Measurements from ENCODE around the gene CAPN3. TPM values are rescaled to one million over a fixed set of nuclear protein-coding genes. Genes with fewer than 3 reads are reported as not detected.

The CAPN3 gene
- total RNA-seq, 4 donors from 2014 or later, result 0.29 to 17.4 (median 9.4) TPM

- Histone ChIP-seq H3K4me3 (no peak overlapping the region), H3K27me3 (no peaks in the 10 kb centered on the region), H3K9me3 (no peaks in the 10 kb centered on the region), H3K27ac (no peak overlapping the region), H3K4me1 (no peaks in the 10 kb centered on the region), H3K36me3 (no peaks in the 10 kb centered on the region)
- DNase-seq, result no peak
- TF ChIP-seq POLR2A (IDR thresholded peaks at IDR 0.05), result no peak
- intact Hi-C loops (cut with DNase I; ENCODE audit: low total_unique reads), result no loop called here
Measured at GRCh38 chr15:42374810-42375209, 15.5 kb downstream of the CAPN3 start.

DNA sequence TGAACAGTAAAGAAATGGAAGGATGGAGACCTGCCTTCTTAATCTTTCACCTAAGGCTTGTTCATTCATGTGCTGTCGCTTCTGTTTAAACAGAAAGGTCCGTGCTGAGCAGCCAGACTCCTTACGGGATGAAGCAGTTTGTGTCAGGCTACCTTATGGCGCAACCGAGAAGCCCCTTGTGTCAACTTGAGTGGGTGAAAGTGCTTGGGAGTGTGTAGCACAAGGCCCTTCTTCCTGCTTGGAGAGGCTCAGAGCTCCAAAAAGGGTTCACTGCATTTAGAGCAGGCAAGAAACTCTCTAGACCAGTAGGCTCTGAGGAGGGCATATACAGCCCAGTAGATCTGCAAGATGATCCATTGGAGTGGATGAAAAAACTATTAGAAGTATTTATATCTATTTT lies 16.0 kb downstream of the CAPN3 start:
- Histone ChIP-seq H3K36me3 (no peaks in the 10 kb centered on the region), H3K9me3 (no peaks in the 10 kb centered on the region), H3K27ac (no peak overlapping the region), H3K27me3 (no peaks in the 10 kb centered on the region), H3K4me1 (no peaks in the 10 kb centered on the region), H3K4me3 (no peak overlapping the region)
- TF ChIP-seq POLR2A (IDR thresholded peaks at IDR 0.05), result no peak
- TF ChIP-seq, protein P1, sequence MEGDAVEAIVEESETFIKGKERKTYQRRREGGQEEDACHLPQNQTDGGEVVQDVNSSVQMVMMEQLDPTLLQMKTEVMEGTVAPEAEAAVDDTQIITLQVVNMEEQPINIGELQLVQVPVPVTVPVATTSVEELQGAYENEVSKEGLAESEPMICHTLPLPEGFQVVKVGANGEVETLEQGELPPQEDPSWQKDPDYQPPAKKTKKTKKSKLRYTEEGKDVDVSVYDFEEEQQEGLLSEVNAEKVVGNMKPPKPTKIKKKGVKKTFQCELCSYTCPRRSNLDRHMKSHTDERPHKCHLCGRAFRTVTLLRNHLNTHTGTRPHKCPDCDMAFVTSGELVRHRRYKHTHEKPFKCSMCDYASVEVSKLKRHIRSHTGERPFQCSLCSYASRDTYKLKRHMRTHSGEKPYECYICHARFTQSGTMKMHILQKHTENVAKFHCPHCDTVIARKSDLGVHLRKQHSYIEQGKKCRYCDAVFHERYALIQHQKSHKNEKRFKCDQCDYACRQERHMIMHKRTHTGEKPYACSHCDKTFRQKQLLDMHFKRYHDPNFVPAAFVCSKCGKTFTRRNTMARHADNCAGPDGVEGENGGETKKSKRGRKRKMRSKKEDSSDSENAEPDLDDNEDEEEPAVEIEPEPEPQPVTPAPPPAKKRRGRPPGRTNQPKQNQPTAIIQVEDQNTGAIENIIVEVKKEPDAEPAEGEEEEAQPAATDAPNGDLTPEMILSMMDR (IDR thresholded peaks at IDR 0.05), result no peak
- no peak for DNase-seq
- intact Hi-C loops (cut with DNase I; ENCODE audit: low total_unique reads), result no loop called here

DNA sequence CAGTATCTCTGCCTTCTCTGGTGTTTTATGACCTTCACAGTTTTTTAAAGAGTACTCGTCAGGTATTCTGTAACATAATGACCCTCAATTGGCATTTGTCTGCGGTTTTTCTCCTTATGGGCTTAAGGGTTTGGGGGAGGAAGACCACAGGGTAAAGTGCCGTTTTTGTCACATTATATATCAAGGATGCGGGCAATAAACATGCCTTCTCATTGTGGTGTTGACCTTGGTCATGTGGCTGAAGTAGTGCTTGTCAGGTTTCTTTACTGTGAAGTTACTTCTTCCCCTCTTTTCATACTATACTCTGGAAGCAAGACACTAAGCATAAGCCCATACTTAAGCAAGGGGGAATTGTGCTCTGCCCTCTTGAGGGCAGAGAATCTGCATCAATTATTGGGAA lies 16.6 kb downstream of the CAPN3 start:
- Histone ChIP-seq H3K4me3 (no peak overlapping the region), H3K4me1 (no peaks in the 10 kb centered on the region), H3K9me3 (no peaks in the 10 kb centered on the region), H3K27ac (no peak overlapping the region), H3K27me3 (no peaks in the 10 kb centered on the region), H3K36me3 (no peaks in the 10 kb centered on the region)
- no peak for DNase-seq
- TF ChIP-seq, protein P1 (IDR thresholded peaks at IDR 0.05), result no peak
- TF ChIP-seq POLR2A (IDR thresholded peaks at IDR 0.05), result no peak
- intact Hi-C loops (cut with DNase I; ENCODE audit: low total_unique reads), result no loop called here

GRCh38 chr15:42378011-42378410 lies 18.7 kb downstream of the CAPN3 start:
- no peak for DNase-seq
- no peak overlapping the region for H3K4me3 ChIP-seq
- no peaks in the 10 kb centered on the region for H3K36me3 ChIP-seq
- no peak overlapping the region for H3K27ac ChIP-seq
- TF ChIP-seq, protein P1 (IDR thresholded peaks at IDR 0.05), result no peak
- TF ChIP-seq POLR2A (IDR thresholded peaks at IDR 0.05), result no peak
- H3K4me1 ChIP-seq, result no peaks in the 10 kb centered on the region
- H3K27me3 ChIP-seq, result no peaks in the 10 kb centered on the region
- H3K9me3 ChIP-seq, result no peaks in the 10 kb centered on the region
- intact Hi-C loops (cut with DNase I; ENCODE audit: low total_unique reads), result no loop called here

DNA sequence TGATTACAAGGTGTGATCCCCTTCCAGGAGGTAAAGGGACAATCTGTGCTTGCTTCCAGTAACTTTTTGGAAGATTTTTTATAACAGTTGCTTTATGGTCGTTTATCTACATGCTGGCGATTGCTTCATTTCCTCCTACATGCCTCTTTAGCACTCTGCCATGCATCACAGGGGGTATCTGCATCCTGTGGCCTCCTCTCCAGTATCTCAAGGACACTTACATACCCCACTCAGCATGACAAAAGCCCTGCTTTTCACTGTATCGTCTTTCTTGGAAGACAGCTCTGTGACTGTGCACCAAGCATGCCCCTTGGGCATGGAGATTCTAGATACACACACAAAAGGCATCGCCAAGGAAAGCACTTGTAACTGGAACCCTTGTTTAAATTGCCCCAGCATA lies 25.3 kb downstream of the CAPN3 start:
- Histone ChIP-seq H3K36me3 (no peaks in the 10 kb centered on the region), H3K27me3 (no peaks in the 10 kb centered on the region), H3K4me3 (no peak overlapping the region), H3K9me3 (no peaks in the 10 kb centered on the region), H3K27ac (no peak overlapping the region), H3K4me1 (no peaks in the 10 kb centered on the region)
- intact Hi-C loops (cut with DNase I; ENCODE audit: low total_unique reads), result no loop called here
- DNase-seq, result no peak
- TF ChIP-seq POLR2A (IDR thresholded peaks at IDR 0.05), result no peak
- TF ChIP-seq, protein P1 (IDR thresholded peaks at IDR 0.05), result no peak
